Measurements from ENCODE around the gene BRPF3.

BRPF3 gene

GRCh38 chr6:36249536-36249935, 53.0 kb downstream of the BRPF3 start:
- in situ Hi-C loops (cut with HindIII; ENCODE audit: low sequenced_read_pairs): no loop called here
- no peak overlapping the region for H3K4me3 ChIP-seq (ENCODE audit: low read depth, low read length)
- TF ChIP-seq CTCF (IDR thresholded peaks at IDR 0.05; ENCODE audit: low read depth, low read length, missing control alignments): no peak
- DNase-seq (ENCODE audit: low read depth): no peak

- no peak for TF ChIP-seq CTCF (IDR thresholded peaks at IDR 0.05; ENCODE audit: low read depth, low read length, missing control alignments)
- DNase-seq (ENCODE audit: low read depth): no peak
- no peak overlapping the region for H3K4me3 ChIP-seq (ENCODE audit: low read depth, low read length)
- in situ Hi-C loops (cut with HindIII; ENCODE audit: low sequenced_read_pairs): no loop called here
Measured at GRCh38 chr6:36252005-36252404, 55.5 kb downstream of the BRPF3 start.

GRCh38 chr6:36263390-36264000, 67.0 kb downstream of the BRPF3 start:
- no peak for TF ChIP-seq CTCF (IDR thresholded peaks at IDR 0.05; ENCODE audit: low read depth, low read length, missing control alignments)
- no peak overlapping the region for H3K4me3 ChIP-seq (ENCODE audit: low read depth, low read length)
- in situ Hi-C loops (cut with HindIII; ENCODE audit: low sequenced_read_pairs): no loop called here
- DNase-seq (ENCODE audit: low read depth): no peak

GRCh38 chr6:36265744-36266143, 69.2 kb downstream of the BRPF3 start:
- H3K4me3 ChIP-seq (ENCODE audit: low read depth, low read length): no peak overlapping the region
- no peak for DNase-seq (ENCODE audit: low read depth)
- in situ Hi-C loops (cut with HindIII; ENCODE audit: low sequenced_read_pairs): no loop called here
- no peak for TF ChIP-seq CTCF (IDR thresholded peaks at IDR 0.05; ENCODE audit: low read depth, low read length, missing control alignments)

- DNase-seq (ENCODE audit: low read depth): no peak
- TF ChIP-seq CTCF (IDR thresholded peaks at IDR 0.05; ENCODE audit: low read depth, low read length, missing control alignments): no peak
- no peak overlapping the region for H3K4me3 ChIP-seq (ENCODE audit: low read depth, low read length)
- in situ Hi-C loops (cut with HindIII; ENCODE audit: low sequenced_read_pairs): no loop called here
Measured at GRCh38 chr6:36266913-36267644, 70.5 kb downstream of the BRPF3 start.

GRCh38 chr6:36267731-36268477, 71.4 kb downstream of the BRPF3 start:
- no peak for TF ChIP-seq CTCF (IDR thresholded peaks at IDR 0.05; ENCODE audit: low read depth, low read length, missing control alignments)
- in situ Hi-C loops (cut with HindIII; ENCODE audit: low sequenced_read_pairs): no loop called here
- DNase-seq (ENCODE audit: low read depth): no peak
- no peak overlapping the region for H3K4me3 ChIP-seq (ENCODE audit: low read depth, low read length)
